Activated CD8-positive, alpha-beta memory T cell treated with anti-CD3 and anti-CD28 coated beads for 4 hours (primary cell): ENCODE data around the gene SLC25A41.

Source experiments
- DNase-seq, 2 donors: peaks; one replicate each; pipeline ENCODE4 v3.0.0-alpha.2; 2020; ENCODE audit warnings: low read depth in 2 of 2

Gene SLC25A41

DNA sequence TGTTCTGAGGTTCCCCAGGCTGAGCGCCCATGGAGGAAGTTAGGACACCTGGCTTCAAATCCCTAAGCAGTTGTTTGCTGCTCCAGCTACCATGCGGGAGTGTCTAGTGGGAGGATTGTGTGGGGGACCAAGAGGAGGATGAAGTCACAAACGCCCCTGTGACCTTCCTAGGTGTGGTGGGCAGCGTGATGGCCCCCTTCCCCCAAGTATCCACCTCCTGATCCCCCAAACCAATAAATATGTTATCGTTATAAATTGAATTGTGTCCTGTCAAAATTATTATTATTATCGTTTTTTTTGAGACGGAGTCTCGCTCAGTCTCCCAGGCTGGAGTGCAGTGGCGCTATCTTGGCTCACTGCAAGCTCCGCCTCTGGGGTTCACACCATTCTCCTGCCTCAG, at the start of gene SLC25A41:
TSS of gene SLC25A41 (minus strand) at position 101 of the 400 bp plus-strand sequence. CDS start at position 31, 70 bp downstream.
- DNase-seq: no peak

DNA sequence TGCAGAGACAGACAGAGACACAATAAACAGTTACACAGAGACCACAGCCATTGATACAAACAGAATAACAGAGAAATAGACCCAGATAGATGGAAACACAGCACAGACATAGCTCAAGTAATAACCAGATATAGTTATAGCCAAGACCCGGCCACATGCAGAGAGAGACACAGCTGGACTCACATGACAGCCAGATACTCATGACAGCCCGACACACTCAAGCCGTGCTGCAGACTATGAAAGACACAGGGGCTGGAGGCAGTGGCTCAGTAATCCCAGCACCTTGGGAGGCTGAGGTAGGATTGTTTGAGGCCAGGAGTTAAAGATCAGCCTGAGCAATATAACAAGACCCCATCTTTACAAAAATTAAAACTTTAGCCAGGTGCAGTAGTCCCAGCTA, 49.7 kb upstream of the SLC25A41 start:
- no peak for DNase-seq

DNA sequence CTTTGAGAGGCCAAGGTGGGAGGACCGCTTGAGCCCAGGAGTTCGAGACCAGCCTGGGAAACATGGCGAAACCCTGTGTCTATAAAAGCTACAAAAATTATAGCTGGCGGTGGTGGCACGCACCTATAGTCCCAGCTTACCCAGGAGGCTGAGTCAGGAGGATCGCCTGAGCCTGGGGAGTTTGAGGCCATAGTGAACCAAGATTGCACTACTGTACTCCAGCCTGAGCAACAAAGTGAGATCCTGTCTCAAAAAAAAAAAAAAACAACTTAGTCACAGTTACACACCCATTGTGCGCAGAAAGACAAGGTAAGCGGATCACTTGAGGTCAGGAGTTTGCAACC, 48.8 kb upstream of the SLC25A41 start:
- DNase-seq: no peak

DNA sequence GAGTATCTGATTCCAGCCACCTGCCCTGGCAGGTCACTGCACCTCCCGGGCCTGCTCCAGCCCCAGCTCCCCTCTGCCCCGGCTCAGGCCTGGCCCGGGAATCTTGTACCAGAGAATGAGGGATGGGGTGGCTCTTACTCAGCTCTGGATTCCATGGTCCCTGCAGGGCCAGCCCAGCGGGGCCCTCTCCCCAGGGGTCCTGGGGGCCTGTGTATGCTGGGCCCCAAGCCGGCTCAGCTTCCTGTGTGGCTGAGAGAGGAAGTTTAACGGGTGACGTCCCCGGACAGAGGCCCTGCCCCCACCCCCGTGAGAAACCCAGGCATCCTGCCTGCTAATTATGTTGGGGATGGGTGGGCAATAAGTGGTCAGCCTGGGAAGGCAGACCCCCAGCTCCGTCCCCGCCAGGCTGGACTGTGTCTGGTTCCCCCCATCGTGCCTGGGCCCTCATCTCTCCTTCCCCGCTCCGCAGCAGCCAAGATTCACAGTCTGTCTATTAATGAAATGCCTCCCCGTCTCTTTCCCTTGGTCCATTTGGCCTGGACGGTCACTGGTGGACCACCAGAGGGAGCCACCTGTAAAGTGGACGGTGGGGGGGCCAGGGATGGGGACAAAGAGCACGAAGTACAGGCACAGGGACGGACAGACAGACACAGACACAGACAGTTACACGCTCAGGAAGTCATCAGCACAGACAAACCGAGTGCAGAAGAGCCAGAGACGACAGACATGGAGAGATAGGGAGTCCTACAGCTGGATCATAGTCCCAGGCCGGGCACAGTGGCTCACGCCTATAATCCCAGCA, 48.2 kb upstream of the SLC25A41 start, which contains the start of gene DENND1C:
TSS of gene DENND1C (minus strand) at position 247 of the 802 bp plus-strand sequence. CDS start at position 155, 92 bp downstream.
- peak in 1 of 2 donors; percentile 42 for DNase-seq

DNA sequence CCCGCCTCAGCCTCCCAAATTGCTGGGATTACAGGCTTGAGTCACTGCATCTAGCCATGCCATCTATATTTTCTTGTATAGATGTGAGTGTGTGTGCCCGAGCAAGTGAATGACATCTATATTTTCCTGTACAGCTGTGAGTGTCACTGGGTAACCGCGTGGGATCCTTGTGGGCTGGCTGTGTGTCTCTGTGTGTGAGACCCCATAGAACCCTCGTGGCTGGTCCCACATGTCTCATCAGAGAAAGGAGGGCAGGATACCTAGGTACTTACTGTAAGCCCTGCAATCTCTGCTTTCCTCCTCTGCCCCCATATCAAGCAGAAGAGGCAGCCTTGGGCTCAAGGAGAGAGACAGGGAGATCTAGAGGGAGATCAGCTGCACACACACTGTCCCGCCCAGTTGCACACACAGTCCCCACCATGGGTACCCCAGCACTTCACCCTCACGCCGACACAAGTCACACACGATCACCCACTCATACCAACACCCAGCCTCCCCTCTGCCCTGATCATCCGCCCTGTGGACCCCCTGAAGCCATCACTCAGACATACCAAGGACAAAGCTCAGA, 47.4 kb upstream of the SLC25A41 start:
- DNase-seq: peak in 1 of 2 donors; percentile 30

DNA sequence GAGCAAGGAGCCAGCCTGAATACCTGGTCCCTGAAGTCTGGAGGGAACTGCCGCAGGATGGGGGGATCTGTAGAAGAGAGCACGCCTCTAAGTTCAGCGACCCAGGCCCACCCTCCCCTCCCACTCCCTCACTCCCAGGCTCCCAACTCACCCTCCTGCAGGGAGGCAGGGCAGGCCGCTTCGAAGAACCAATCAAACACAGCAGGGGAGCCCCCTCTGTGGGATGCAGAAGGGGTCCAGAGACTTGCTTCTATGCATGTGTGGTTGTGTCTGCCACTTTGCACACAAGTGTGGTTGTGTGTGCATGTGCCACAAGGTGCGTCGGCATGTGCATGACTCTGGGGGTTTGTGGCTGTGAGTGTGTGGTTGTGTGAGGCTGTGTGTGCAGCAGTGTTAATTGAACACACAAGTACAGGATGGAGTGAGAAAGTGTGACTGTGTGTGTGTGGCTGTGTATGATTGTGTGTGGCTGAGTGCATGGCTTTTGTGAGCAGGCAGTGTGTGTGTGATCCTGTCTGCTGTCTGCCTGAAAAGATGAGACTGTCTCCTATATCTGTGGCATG, 46.4 kb upstream of the SLC25A41 start:
- no peak for DNase-seq

DNA sequence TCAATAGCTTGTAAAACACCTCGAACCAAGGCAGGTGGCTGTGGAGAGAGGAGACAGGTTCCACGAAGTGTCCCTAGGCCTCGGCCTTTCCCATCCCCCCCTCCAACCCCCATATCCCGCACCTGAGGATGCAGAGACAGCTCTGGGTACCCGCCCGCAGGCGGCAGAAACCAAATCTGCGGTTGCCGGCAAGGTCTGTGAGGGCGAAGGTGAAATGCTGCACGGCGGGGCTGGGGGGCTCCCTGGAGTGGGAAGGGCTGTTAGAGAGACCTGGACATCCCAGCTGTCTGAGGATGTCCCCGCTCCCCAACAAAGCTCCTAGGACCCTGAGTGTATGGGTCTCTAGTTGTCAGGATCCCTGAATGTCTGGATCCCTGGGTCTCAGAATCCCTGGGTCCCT, 45.3 kb upstream of the SLC25A41 start:
- no peak for DNase-seq

DNA sequence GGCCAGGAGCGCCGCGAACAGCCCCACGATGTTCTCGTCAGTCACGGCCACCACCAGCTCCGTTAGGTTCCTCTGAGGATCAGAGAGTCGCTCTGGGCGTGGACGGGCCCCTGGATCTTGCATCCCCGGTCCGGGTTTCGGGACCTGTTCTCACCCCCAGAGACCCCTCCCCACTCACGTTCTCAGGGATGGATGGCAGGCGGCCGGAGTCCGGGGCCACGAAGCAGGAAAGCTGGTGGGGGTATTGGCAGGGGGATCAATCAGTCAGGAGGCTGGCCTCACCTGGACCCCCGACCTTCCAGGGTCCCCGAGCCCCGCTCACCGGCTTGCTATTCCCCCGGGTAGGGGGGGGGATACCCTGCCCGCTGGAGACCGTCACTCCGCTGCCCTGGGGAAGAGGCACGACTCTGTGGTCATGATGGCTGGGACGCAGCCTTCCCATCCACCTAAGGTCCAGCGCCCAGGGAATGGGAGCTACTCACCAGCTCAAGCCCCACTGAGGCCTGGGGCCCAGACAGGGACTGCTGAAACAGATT, 43.4 kb upstream of the SLC25A41 start:
- DNase-seq: no peak

DNA sequence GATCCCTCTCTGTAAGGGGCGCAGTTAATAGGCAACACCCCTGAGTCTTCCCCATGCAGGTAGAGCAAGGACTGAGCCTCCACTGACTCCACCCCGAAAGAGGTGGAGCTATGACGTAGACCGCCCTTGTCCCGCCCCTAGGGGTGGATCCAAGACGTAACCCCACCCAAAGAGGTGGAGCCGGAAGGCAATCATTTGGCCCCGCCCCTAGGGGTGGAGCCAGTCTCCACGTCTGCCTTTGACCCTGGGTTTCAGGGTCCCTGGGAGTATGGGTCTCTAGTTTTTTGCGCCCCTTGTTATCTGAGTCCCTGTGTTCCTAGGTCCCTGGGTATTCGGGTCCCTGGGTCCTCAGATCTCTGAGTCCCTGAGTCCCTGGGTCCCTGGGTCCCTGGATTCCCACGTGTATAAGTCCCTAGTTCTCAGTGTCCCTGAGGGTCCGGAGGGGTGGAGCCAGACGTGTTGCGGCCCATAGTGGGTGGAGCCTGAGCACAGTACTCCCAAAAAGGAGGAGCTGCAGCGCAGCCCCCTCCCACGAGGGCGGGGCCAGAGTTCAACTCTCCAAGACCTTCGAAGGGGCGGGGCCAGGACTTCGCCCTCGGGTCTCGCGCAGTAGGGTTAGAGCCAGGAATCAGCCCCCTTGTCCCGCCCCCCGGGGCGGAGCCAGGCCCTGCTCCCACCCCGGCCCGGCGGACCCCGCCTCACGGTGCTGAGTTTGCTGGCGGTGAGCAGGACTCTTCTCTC, 42.8 kb upstream of the SLC25A41 start:
- DNase-seq: no peak

DNA sequence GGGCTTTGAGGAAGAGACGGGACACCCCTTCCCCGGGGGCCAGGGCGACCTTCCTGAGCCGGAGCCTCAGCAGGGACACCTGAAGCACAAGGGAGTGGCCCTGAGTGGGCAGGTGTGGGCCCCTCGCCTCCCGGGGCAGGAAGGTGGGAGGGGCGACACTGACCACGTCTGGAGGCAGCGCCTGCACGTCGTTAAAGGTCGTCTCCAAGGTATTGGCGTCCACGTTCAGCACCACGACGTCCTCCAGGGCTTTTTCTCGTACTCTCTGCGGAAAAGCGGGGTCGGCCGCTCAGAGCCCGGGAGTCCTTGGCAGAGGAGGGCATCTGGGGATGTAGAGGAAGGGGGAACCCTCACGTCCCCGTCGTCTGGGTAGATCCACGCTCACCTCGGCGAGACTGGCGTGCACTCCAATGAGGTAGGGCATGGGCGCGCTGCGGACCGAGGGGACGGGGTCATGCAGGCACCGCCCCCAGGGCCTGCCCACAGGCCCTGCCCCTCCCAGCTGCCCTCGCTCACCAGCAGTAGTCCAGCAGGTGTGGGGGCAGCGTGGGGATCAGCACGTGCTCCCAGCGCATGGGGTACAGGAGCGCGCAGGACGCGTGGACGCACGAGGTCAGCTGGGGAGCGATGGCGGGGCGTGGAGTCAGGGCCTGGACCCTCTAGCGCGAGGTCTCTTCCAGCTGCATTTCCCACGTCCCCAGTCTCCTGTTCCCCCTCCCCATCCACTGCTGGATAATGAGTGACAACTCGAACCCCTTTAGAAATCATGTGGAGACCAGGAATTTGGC, 42.0 kb upstream of the SLC25A41 start:
- DNase-seq: no peak

DNA sequence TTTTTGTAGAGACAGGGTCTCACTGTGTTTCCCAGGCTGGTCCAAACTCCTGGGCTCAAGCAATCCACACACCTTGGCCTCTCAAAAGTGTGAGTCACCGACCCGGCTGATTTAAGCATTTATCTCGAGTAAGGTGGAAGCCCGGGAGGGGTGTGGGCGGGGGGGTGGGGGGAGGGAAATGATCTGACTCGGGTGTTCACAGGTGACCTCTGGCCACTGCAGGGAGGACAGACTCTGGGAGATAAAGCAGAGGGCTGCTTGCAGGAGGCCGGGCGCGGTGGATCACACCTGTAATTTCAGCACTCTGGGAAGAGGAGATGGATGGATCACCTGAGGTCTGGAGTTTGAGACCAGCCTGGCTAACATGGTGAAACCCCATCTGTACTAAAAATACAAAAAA, 40.1 kb upstream of the SLC25A41 start:
- no peak for DNase-seq

DNA sequence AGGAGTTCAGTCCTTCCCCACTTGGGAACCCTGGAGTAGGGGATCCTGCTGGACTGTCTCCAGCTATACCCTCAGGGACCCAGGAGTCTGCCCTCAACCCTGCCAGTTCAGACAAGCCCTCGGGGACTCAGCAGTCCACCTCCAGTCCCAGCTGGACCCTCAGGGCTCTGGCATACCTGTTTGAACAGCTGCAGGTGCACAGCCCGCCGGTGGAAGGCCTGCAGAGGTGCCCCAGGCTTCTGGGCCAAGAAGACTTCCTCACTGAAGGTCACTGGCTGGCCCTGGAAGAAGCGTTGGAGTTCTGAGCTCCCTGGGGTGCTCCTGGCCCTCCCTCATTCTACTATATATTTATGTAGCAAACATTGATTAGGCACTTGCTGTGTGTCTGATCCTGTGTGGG, 39.1 kb upstream of the SLC25A41 start:
- no peak for DNase-seq

DNA sequence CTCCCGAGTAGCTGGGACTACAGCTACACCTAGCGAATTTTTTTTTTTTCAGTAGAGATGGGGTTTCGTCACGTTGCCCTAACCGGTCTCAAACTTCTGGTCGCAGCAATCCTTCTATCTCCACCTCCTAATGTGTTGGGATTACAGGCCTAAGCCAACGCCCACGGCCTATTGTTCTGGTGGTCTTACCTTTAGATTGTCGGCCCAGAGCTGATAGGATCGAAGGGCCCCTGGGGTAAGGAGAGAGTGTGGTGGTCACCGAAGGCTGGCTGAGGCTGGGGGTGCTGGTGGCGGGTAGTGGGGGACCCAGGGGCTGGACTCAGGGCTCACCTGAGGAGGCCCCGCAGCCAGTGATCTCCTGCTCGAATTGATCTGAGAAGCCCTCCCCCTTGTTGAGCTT, 37.5 kb upstream of the SLC25A41 start:
- no peak for DNase-seq

DNA sequence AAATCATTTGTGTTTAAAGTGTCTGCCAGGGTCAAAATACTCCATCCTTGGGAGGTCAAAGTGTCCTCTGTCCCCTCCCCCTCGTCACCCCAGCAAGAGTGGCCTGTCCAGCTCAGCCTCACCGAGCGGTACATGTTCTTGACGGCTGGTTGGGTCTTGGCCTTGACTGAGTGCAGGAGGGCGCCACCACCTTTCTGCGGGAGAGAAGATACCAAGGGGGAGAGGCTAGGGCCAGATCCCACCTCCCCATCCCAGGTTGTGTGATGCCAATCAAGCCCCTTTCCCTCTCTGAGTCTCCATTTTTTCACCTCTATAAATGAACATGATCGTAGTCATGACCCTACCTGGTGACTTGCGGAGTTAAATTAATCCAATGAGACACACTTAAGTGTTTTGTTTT, 36.6 kb upstream of the SLC25A41 start:
- no peak for DNase-seq

DNA sequence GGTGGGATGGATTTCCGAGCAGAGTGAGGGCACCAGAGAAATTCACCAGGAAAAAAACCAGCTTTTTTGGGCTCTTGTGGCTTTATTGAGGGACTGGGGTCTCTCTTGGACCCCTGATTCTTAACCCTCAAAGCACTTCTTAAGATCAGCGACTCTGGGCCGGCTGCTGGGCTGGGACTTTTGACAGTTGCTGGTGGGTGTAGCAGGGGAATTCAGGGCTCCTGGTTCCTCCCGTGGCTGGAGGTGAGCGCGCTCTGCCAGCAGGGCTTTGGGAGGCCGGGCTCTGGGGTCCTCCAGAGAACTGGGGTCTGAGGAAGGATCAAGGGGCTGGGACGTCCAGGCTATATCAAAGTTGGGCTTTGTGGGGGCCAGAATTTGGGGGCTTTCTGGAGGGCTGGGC, 33.8 kb upstream of the SLC25A41 start:
- no peak for DNase-seq

DNA sequence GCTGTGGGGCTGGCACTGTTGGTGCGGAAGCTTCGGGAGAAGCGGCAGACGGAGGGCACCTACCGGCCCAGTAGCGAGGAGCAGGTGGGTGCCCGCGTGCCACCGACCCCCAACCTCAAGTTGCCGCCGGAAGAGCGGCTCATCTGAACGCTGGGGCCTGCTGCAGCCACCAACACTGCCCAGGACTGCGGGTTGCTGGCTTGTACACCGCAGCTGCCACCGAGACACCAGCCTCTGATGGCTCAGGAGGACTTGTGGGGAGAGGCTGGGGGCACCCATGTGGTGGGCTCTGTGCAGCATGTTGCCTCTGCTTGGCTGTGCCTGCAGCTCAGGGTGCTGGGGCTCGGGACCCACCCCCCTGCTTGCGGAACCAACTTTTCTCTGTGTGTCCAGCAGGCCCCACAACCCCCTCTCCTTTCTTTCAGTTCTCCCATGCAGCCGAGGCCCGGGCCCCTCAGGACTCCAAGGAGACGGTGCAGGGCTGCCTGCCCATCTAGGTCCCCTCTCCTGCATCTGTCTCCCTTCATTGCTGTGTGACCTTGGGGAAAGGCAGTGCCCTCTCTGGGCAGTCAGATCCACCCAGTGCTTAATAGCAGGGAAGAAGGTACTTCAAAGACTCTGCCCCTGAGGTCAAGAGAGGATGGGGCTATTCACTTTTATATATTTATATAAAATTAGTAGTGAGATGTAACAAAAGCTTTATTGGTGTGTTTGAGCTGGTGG, 33.1 kb upstream of the SLC25A41 start:
- no peak for DNase-seq

DNA sequence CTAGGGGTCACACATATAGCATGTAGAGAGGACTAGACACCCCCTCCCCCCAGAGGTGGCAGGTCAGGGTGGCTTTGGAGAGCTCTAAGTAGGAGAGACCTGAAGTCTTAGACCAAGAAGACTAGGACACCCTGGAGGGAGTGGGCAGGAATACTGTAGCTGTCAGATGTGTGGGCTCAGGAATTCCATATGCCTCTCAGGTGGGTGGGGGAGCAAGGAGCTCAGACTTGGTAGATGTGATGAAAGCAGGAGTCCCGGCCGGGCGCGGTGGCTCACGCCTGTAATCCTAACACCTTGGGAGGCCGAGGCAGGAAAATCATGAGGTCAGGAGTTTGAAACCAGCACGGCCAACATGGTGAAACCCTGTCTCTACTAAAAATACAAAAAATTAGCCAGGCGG, 32.1 kb upstream of the SLC25A41 start:
- no peak for DNase-seq

DNA sequence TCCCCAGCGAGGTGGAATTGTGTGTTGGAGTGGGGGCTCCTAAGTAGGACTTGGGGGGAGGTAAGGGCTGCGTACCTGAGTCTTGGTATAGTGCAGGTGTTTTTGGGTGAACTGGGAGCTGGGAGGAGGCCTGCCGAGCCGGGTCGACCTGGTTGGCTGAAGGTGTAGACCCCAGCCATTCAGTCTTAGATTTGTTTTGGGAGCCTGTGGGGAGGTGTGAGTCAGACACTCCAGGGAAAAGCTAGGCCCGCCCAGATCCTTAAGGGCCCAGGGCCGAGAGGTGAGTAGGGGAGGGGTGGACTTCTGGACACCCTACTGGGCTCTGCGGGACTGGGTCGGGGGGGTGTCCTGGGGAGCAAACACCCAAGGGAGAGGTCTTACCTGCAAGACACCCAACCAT, 31.4 kb upstream of the SLC25A41 start:
- no peak for DNase-seq

DNA sequence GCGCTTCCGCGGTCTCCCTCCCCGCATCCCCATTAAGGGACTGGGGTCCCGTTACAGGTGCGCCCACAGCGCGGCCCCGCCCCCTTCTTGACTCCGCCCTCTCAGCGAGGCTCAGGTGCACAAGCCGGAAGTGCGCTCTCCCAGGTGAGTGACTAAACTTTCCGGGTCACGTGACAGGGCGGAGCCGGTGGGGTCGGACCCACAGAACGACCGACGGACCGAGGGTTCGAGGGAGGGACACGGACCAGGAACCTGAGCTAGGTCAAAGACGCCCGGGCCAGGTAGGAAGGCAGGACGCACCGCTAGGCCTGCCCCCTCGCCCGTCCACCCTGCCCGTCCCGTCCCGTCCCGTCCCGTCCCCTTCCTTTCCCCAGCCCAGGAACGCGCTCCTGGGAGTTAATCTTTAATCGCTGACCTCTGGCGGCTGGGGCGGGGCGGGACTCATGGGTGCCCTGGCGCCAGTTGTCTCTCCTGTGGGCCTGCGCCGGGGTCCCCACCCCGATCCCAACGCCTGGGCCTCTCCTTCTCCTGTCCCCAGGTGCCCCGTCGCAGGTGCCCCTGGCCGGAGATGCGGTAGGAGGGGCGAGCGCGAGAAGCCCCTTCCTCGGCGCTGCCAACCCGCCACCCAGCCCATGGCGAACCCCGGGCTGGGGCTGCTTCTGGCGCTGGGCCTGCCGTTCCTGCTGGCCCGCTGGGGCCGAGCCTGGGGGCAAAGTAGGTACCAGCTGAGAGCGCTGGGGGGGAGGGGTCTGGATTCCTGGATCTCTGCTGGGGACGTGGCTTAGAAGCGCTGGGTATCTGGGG, 30.7 kb upstream of the SLC25A41 start, which contains the start of gene CRB3:
TSS of gene CRB3 (plus strand) at position 202 of the 804 bp plus-strand sequence. CDS start at position 633, 431 bp downstream.
- DNase-seq: peak in 1 of 2 donors; percentile 23
